Kidney epithelial cell (primary cell): ENCODE data around the gene TRPM3. TPM values are rescaled to one million over a fixed set of nuclear protein-coding genes. Genes with fewer than 3 reads are reported as not detected.

Source experiments
- DNase-seq: peaks from one replicate; pipeline ENCODE4 v3.0.0-alpha.2; 2010; ENCODE audit warnings: low read depth
- H3K27me3 ChIP-seq: 2 replicates; pipeline ENCODE4 v1.6.0; 2011; ENCODE audit warnings: low read length; ENCODE audit not compliant: control insufficient read depth, insufficient read depth
- H3K36me3 ChIP-seq: 2 replicates; pipeline ENCODE4 v1.5.1; 2011; ENCODE audit warnings: low read length; ENCODE audit not compliant: control insufficient read depth, insufficient read depth
- H3K4me3 ChIP-seq: 2 replicates; pipeline ENCODE4 v1.5.1; 2011; ENCODE audit warnings: low read depth, mild to moderate bottlenecking, control low read depth, low read length
- CTCF ChIP-seq: IDR thresholded peaks from 2 replicates; pipeline ENCODE4 v1.5.1; 2011; ENCODE audit warnings: mild to moderate bottlenecking, moderate library complexity, low read length, control low read depth, inconsistent platforms; ENCODE audit not compliant: insufficient read depth, poor library complexity, severe bottlenecking
- total RNA-seq: library from RNA; depleted of rRNA; stranded (reverse); fragments of >200 nt; gene quantifications from 2 replicates; pipeline ENCODE4 v1.2.3, GENCODE V29; 2015

TRPM3 gene
- total RNA-seq, 1 donor from 2014 or later: not detected

- H3K4me3 ChIP-seq: no peak overlapping the region
- H3K36me3 ChIP-seq: no peaks in the 10 kb centered on the region
- no peak for TF ChIP-seq CTCF
Observed at GRCh38 chr9:70559102-70559501, 562.3 kb downstream of the TRPM3 start.

GRCh38 chr9:70557661-70558369 lies 563.6 kb downstream of the TRPM3 start:
- no peak for DNase-seq
- TF ChIP-seq CTCF: no peak
- no peaks in the 10 kb centered on the region for H3K27me3 ChIP-seq
- H3K4me3 ChIP-seq: no peak overlapping the region
- no peaks in the 10 kb centered on the region for H3K36me3 ChIP-seq

More at GRCh38 chr9:70559102-70559501, 562.3 kb downstream of the TRPM3 start:
- DNase-seq: no peak
- no peaks in the 10 kb centered on the region for H3K27me3 ChIP-seq

GRCh38 chr9:70556771-70557170 lies 564.6 kb downstream of the TRPM3 start:
- no peak for DNase-seq

GRCh38 chr9:70554881-70555280 lies 566.5 kb downstream of the TRPM3 start:
- DNase-seq: no peak
- TF ChIP-seq CTCF: no peak
- Histone ChIP-seq H3K4me3 (no peak overlapping the region), H3K36me3 (no peaks in the 10 kb centered on the region), H3K27me3 (no peaks in the 10 kb centered on the region)

More at GRCh38 chr9:70556771-70557170, 564.6 kb downstream of the TRPM3 start:
- no peak for TF ChIP-seq CTCF
- Histone ChIP-seq H3K27me3 (no peaks in the 10 kb centered on the region), H3K36me3 (no peaks in the 10 kb centered on the region), H3K4me3 (no peak overlapping the region)

GRCh38 chr9:70553707-70554673 lies 567.4 kb downstream of the TRPM3 start:
- no peaks in the 10 kb centered on the region for H3K27me3 ChIP-seq
- H3K36me3 ChIP-seq: no peaks in the 10 kb centered on the region
- peak; percentile 61 for DNase-seq
- no peak for TF ChIP-seq CTCF
- H3K4me3 ChIP-seq: no peak overlapping the region
